NCI-H1092 (cell line): Measurements from ENCODE around the gene RBFOX2.
"Not testable (repeated sequence)": the region's sequence is repeated elsewhere in the genome, so short reads cannot be mapped to it uniquely, and the experiment has no call there.

Source experiments
- DNase-seq: peaks from one replicate; lab custom pipeline; 2025; lab: John Stamatoyannopoulos, UW

RBFOX2 gene, protein sequence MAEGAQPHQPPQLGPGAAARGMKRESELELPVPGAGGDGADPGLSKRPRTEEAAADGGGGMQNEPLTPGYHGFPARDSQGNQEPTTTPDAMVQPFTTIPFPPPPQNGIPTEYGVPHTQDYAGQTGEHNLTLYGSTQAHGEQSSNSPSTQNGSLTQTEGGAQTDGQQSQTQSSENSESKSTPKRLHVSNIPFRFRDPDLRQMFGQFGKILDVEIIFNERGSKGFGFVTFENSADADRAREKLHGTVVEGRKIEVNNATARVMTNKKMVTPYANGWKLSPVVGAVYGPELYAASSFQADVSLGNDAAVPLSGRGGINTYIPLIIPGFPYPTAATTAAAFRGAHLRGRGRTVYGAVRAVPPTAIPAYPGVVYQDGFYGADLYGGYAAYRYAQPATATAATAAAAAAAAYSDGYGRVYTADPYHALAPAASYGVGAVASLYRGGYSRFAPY

GRCh38 chr22:36028646-36029405 is at the start of gene RBFOX2:
Gene RBFOX2, minus strand, starts transcription at chr22:36028824. Its CDS starts 399 bp downstream, at chr22:36028425.
- peak; percentile 94 for DNase-seq

DNA sequence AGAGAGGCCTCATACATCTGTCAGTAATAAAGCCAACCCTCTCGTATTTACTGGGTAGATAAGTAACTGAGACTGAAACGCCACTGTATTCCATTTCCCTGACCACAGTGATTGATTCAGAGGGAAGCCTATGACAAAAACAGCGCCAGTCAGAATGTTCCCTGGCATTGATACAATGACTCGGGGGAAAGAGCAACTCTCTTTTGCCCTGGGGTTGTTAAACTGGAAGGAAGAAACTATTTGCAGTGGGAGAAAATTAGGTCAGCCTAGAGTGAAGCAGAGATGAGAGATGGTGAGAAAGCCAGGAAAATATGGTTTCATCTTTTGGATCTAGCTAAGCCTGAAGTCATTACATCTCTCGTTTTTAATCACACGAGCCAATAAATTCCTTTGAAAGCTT is 48.6 kb upstream of the RBFOX2 start:
- no peak for DNase-seq

DNA sequence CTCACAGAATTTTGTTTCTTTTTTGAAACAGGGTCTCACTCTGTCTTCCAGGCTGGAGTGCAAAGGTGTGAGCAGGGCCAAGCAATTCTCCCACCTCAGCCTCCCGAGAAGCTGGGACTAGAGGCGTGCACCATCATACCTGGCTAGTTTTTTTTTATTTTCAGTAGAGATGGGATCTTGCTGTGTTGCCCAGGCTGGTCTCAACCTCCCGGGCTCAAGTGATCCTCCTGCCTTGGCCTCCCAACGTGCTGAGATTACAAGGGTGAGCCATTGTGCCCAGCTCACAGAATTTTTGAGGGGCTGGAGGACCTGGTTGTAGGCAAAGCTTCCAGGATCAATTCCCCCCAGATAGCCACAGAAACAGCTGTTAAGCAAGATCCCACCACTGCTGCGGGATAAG is 47.1 kb upstream of the RBFOX2 start:
- no peak for DNase-seq

DNA sequence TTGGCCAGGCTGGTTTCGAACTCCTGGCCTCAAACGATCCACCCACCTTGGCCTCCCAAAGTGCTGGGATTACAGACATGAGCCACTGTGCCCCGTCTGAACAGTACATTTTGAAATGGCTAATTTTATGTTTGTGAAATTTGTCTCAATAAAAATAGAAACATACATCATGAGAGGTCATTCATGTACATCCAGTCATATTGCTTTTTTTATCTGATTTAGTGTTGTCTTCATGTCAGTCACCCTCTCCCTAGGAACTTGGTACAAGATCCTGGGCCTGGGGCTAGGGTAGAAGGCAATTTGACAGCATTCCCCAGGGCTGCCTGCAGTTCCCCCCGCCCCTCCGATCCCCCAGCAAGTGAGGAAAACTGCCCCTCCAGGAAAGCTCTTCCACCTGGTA is 46.6 kb upstream of the RBFOX2 start:
- DNase-seq = no peak

DNA sequence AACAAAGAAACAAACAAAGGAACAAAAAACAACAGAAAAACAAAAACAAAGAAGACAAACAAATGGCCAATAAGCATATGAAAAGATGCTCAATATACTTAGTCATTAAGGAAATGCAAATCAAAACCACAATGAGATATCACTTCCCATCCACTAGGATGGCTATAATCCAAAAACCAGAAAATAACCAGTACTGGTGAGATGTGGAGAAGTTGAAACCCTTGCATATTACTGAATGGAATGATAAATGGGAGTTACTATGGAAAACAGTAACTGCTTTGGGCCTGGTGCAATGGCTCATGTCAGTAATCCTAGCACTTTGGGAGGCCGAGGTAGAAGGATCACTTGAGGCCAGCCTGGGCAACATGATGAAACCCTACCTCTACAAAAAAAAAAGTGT is 44.9 kb upstream of the RBFOX2 start:
- no peak for DNase-seq

DNA sequence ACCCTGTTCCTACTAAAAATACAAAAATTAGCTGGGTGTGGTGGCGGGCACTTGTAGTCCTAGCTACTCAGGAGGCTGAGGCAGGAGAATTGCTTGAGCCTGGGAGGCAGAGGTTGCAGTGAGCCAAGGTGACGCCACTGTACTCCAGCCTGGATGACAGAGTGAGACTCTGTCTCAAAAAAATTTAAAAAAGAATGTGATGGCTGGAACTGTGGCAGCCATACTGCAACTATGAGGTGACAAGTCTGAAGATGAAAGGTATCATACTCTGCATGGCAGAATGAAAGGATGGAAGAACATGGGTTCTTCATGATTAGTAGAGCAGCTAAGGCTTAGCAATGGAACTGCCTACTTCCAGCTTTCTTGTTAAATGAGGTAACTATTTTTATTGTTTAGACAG is 42.0 kb upstream of the RBFOX2 start:
- not testable (repeated sequence) for DNase-seq

DNA sequence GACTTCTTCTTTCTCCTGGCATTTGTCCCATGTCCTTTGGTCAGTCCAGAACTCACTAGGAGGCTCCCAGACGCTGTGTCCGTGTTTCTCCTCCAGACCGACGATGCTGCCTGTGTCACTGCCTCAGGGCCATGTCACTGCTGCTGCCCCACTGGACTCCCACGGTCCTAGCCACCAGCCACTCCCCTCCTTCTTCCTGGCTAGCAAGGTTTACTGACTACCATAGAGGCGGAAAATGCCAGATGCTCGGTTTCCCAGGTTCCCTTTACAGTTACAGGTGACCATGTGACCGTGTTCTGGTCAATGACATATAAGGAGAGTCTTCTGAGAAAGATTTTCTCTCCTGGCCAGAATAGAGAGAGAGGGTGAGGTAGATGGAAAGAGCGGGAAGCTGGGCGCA is 40.7 kb upstream of the RBFOX2 start:
- no peak for DNase-seq

DNA sequence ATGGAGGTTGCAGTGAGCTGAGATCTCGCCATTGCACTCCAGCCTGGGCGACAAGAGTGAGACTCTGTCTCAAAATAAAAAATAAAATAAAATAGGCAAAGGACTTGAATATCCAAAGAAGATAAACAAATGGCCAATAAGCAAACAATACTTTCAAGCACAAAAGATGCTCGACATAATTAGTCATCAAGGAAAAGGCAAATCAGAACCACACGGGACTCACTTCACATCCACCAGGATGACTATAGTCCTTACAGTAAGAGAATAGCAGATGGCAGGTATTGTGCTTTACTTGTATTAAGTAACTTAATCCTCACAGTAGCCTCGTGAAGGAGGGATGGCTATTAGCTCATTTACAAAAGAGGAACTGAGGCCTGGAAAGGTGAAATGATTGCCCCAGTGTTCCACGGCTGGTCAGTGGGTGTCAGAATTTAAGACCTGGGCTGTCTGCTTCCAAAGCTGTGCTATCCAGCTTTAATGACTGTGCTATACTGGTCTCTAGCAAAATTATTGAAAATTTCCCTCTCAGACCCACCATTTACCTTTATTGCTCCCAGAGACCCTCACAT is 40.2 kb upstream of the RBFOX2 start:
- DNase-seq = no peak

DNA sequence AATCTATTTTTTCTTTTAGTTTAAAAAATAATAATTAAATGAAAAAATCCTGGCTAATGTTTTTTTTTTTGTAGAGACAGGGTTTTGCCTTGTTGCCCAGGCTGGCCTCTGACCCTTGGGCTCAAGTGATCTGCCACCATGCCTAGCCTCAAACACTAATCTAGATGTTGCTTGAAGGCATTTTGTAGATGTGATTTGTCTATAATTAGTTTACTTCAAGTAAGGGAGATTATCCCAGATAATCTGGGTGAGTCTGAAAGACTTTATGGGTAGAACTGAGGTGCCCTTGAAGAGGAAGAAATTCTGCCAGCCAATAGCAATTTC is 38.6 kb upstream of the RBFOX2 start:
- no peak for DNase-seq

DNA sequence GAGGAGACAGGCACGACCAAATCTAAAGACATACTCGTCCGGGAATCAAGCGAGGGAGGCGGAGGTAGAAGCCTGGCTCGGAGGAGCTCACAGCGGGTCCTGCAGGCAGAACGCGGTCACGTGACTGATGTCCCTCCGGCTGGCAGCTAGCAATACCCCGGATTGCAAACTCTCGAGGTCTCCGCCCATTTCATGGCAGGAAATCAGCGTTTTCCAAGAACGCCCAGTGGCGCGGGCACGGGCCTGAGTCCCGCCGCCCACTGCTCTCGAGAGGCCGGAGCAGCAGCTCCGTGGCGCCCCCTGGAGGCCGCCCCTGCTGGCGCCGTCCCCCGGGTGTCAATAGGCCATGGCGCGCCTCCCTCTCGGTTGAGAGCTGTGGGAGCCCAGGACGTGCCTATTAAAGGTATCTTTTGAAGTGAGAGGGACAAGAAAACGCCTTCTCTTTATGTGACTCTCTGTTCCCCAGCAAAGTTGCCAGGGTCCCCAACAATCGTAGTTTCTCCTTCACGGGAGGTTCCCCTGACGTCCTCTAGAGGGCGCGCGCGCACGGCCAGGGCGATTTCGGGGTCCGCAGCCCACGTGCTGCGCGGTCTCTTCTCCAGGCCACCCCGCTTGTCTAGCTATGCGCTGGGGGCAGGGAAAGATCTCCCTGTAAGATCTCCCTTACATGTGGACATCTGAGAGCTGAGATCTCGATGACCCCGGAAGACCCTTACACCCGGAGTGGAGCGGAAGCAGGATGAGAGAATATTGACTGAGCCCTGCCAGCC is 37.3 kb upstream of the RBFOX2 start:
- DNase-seq = peak; percentile 94

DNA sequence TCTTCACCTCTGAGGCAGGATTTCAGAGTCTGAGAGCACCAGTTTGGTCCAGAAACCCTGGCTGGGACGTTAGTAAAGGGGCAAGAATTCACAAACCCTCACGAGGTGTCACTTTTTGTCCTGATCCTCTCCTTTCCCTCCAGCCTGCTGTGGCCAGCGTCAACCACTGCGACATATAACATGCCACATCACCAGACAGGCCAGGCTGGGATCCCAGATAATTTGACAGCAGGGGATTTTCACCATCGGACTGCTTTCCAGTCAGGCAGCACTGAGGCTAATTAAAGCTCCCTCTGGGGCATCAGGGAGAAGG is 36.8 kb upstream of the RBFOX2 start:
- DNase-seq = no peak

DNA sequence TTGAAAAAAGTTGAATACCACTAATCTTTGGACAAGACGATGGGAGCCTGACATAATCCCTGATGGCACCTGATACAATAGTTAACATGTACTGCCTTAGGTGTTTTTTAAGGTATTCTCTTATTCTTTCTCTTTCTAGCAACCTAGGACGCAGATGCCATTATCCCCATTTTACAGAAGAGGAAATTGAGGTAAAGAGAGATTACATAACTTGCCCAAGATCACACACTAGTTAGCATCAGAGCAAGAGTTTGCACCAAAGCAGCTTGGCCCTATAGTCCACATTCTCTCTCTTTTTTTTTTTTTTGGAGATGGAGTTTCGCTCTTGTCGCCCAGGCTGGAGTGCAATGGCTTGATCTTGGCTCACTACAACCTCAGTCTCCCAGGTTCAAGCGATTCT is 35.7 kb upstream of the RBFOX2 start:
- DNase-seq = no peak

DNA sequence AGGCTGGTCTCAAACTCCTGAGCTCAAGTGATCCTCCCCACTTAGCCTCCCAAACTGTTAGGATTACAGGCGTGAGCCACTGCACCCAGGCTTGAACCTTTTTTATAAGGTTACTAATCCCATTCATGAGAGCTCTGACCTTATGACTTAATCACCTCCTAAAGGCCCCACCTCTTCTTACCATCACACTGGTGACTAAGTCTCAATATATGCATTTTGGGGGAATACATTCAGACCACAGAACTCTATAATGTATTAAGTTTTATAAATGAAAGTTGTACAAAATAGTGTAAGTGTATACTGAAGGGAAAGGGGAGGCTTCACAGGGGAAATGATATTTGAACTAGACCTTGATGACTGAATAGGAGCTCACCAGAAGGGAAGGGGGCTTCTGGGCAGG is 28.4 kb upstream of the RBFOX2 start:
- DNase-seq = no peak

- DNase-seq = no peak
These were observed 27.0 kb upstream of the RBFOX2 start for GRCh38 chr22:36055376-36056295.

GRCh38 chr22:36054446-36054845 is 25.8 kb upstream of the RBFOX2 start:
- not testable (repeated sequence) for DNase-seq

- no peak for DNase-seq
These were observed 24.9 kb upstream of the RBFOX2 start for GRCh38 chr22:36053242-36054147.

- no peak for DNase-seq
These were observed 23.9 kb upstream of the RBFOX2 start for GRCh38 chr22:36052505-36052941.

GRCh38 chr22:36049678-36049997 is 21.0 kb upstream of the RBFOX2 start:
- DNase-seq = no peak

- DNase-seq = no peak
These were observed 20.5 kb upstream of the RBFOX2 start for GRCh38 chr22:36048911-36049677.

- not testable (repeated sequence) for DNase-seq
These were observed 15.9 kb upstream of the RBFOX2 start for GRCh38 chr22:36044517-36044916.
